HG03064 (cell line): ENCODE results near the gene COL16A1.

Experiments
- ATAC-seq: cut with Tn5 transposase; IDR thresholded peaks from one replicate; pipeline ENCODE4 v1.9.1; 2021; ENCODE audit warnings: low read depth; ENCODE audit not compliant: unreplicated experiment

Gene COL16A1

DNA sequence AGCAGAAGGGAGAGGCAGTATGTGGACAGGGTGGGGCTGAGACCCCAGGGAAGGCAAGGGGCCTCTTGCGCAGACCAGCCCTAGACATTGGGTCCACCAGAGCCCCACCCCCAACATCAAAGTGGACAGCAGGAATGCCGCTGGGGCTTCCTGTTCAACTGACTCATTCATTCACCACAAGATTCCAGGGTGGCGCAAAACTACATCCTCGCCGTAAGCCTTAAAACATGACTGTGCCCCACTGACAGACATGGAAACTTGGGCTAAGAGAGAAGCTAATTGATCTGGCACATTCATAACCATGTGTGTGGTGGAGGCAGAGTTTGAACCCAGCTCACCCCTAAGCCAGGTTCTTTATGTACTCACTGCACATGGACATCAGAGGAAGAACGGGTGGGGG, 14.0 kb downstream of the COL16A1 start:
- no peak for ATAC-seq

DNA sequence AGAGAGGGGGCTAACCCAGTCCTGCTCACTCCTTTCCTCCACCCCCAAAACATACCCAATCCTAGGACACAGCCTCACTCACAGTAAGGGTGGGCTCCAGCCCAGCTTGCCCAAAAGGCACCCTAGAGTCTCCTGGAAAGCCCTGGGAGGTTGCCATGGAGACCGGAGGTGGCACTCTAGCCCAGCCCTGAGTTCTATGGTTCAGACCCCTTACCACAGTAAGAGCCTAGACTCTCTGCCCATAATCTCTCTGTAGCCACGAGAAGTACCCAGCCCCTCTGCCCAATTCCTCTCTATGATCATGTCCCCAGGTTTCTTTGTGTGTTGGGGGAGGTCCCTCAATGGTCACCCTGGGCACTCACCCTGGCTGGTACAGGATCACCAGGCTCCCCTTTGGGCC, 14.4 kb downstream of the COL16A1 start:
- no peak for ATAC-seq

DNA sequence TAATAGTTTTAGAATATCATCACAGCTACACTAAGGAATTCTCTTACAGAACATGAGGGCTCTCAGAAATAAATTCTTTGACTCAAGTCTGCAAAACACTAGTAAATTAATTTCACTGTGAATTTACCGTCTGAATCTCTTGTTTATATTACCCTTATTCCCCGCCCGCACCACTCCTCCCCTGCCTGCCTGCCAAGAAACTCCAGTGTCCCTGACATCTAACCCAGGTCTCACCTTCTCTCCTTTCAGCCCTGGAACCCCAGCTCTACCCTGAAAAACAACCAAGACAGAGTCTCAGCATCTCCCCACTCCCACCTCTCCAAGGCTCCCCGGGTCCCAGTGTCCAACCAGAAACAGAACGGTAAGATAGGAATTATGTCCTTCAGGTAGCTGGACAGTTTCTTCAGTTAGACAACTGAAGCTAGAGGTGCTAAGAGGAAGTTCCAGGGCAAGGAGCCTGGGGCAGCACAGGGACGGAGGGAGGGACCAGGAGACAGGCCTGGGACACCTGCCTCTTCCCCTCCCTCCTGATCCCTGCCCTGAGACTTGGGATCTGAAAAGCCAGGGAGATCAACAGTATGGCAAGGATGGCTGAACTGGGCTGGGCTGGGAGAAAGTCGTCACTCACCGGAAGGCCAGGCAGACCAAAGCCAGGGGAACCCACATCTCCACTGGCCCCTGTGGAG, 15.4 kb downstream of the COL16A1 start:
- ATAC-seq, result no peak

DNA sequence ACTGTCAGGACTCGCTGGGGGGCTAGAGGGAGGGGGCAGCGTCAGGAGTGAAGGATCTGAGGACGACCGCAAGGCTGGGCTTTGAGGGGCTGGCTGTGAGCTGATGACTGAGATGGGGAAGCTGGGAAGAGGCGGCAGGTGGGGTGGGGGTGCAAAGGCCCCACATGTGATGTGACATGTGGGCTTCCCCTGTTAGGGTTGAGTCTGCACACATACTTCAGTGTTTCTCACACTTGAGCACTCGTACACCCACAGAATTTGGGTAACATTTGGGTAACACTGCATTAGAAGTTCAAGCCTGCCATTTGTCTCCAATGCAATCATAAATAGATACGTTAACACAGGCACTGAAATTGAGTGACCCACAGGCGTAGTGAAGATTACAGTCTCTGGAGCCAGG, 16.2 kb downstream of the COL16A1 start:
- ATAC-seq, result no peak

DNA sequence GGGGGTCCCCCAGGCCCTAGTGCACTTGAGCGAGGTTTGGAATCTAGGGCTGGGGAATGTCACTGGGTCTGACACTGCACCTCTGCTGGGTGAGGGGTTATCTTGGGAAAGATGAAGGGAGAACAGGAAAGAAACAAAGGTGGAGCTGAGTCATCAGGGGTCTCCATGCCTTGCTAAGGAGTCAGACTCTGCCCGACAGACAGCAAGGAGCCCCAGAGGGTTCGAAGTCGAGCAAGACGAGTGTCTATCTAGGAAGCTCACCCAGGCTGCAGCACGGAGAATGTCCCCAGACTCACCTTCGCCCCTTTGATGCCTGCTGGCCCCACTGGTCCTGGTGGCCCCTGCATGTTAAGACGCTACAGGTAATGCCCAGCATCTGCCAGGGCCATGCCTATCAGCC, 18.0 kb downstream of the COL16A1 start:
- no peak for ATAC-seq

DNA sequence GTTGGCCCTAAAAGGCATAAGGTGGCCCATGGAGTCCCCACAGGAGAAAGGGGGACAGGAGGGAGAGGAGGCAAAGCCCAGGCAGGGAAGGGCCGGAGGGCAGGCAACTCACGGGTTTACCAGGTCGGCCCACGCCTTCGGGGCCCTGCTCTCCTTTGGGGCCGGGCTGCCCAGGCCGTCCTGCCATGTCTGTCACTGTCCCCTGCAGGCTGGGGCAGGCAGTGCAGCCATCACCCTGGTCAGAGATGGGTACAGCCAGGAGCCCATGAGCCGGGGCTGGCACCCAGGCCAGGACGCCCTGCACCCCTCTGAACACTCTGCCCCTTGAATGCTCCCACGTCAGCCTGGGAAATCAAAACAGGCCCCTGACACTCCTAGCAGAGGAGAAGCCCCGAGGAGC, 19.8 kb downstream of the COL16A1 start:
- ATAC-seq, result no peak

DNA sequence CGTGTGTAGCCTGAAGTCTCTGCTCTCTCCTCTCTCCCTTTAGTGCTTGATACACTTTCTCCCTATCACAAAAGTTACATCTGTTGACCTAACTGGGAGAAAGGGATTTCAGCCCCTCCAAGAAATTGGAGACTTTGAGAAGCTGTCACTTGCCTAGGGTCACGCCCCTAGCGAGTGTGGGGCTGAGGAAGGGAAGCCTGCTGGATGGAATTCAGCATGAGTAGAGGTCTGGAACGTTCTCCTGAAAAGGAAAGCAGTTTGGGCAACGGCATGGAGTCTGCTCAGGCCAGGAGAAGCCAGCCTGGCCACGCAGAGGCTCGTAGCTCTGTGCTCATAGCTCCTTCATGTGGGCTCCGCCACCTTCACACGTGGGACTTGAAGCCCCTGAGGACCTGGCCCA, 22.4 kb downstream of the COL16A1 start:
- no peak for ATAC-seq

DNA sequence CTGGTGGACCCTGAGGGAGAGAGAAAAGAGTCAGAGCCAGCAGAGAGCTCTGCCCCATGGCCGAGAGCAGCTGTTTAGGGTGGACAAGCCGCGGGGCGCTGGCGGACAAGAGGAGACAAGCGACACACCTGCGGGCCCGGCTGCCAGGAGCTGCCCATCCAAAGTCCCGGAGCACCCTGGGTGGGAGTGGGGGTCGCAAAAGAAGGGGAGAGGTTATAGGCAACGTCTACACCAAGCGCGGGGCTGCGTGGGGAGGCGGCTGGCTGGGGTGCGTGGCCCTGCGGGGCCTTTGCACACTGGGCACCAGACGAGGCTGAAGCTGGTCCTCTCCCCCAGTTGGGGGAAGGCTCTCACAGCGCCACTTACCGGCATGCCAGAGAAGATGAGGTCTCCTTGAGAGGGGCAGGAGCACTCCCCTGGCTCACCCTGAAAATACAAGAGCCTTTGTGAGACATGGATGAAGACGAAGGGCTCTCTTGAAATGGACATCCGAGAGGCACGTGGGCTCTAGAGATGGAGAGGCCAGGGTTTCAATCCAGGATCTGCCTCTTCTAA, 24.1 kb downstream of the COL16A1 start:
- ATAC-seq, result no peak

DNA sequence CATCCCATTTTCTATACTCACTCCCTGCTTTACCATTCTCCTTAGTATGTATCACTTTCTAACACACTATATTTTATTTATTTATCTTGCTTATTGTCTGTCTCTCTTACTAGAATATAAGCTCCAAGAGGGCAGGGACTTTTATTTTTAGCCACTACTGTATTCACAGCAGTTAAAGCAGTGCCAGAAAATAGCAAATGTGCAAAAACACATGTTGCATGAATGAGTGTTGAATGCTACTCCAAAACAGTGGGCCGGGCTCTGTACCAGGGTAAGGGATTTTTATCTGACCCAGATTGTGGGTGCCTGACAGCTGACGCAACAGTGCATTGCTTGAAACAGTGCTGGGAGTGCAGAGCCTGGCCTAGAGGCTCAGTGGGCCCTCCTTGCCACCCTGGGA, 24.7 kb downstream of the COL16A1 start:
- no peak for ATAC-seq

DNA sequence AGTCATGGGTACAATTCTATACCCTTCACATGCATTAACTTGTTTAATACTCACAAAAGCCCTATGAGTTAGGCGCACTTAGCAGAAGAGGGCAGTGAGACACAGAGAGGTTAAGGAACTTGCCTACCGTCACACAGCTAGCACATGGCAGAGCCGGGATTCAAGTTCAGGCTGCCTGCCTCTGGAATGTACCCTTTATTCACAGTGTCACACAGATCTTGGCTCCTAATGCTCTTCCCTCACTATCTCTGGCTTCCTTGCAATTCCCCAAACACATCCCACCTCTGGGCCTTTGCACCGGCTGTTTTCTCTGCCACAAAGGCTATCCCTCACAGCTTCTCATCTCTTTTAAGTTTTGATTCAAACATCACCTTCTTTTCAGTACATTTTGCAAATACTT, 25.1 kb downstream of the COL16A1 start:
- no peak for ATAC-seq

DNA sequence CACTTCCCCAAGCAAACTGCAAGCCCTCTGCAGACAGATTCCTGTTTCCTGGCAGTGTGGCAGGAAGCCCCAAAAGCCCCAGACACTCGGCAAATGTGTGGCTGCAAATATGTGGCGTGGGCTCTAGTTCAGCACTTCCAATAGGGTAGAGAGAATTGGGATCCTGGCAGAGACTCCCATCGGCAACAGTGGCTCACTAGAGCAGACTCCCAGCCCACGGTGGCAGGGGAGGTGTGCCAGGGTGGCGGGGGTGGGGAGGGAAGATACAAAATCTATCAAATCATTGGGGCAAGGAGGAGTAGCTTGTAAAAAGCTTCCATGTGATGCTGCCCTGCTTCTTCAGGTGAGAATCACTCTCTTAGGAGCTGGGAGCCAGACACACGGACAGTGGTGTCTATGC, 25.9 kb downstream of the COL16A1 start:
- ATAC-seq, result no peak

DNA sequence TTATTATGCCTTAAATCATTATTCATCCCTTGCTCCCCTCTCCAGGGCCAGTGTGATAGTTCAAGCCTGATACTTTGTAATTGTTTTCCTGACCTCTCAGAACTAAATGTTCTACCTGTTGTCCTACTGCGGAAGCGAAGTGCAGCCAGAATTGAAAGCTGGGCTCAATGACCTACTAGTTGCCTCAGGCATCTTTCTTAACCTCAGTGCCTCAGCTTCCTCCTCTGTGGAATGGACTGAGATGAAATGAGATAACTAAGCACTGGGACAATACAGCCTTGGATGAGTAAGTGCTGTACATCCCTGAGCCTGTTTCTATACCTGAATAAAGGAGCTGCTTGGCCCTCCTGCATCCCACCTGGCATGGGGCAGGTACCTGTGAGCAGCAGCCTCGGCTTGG, 26.4 kb downstream of the COL16A1 start:
- ATAC-seq, result no peak

DNA sequence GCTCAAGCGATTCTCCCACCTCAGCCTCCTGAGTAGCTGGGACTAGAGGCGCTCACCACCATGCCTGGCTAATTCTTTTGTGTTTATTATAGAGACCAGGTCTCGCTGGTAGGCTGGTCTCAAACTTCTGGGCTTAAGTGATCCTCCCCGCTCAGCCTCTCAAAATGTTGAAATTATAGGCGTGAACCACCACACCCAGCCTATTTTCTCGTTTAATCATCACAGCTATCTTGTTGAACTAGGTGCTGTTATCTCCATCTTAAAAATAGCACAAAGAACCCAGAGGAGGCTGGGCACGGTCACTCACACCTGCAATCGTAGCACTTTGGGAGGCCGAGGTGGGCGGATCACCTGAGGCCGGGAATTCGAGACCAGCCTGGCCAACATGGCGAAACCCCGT, 28.1 kb downstream of the COL16A1 start:
- ATAC-seq, result no peak

DNA sequence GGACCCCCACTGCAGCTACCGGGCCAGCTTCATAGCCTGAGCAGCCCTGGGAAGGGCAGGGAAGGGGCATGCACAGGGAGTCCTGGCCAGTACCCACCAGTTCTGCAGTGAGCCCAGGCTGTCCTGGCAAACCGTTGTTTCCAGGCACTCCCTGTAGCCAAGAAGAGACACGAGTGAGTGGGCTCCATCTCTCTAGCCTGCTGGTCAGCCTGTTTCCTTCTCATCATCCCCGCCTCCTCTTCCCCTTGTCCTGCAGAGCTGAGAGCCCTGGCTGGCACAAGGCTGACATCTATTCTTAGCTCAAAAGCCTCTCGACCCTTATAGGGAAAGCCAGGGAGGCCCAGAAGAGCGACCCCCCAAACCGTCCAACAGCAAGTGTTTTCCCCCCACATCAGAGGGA, 28.7 kb downstream of the COL16A1 start:
- no peak for ATAC-seq

DNA sequence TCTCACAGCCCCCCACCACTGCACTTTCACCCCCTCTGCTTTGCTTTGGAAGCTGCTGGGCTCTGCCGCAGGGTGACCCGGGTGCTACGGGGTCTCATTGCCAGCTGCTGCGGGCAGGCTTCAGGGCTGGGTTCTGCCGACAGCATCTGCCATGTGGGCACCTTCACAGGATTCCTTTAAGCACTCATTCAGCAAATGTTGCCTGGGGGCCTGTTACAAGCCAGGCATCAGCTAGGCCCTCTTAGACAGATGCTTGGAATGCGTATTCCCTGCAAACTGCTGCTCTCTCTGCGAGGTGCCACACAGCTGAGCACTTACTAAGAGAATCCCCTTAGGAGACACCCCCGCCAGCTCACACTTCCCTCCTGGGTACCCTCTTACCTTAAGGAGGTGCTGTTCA, 29.2 kb downstream of the COL16A1 start:
- no peak for ATAC-seq

DNA sequence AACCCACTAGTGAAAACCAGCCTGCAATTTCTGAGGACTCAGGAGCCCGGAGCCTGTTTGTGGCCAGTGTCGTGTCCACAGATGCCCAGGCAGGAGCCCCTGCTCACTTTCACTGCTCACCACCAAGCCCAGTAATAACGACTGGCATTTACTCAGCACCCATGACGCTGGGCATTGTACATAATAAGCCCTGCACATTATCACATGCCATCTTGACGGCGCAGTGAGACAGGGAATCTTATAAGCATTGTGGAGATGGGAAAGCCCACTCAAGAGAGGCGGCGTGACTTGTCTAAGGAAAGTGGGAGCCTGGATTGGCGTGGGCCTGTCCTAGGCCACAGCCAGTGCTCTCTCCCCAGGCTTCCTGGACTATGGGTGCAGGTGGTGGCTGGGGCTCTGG, 30.4 kb downstream of the COL16A1 start:
- ATAC-seq, result no peak

DNA sequence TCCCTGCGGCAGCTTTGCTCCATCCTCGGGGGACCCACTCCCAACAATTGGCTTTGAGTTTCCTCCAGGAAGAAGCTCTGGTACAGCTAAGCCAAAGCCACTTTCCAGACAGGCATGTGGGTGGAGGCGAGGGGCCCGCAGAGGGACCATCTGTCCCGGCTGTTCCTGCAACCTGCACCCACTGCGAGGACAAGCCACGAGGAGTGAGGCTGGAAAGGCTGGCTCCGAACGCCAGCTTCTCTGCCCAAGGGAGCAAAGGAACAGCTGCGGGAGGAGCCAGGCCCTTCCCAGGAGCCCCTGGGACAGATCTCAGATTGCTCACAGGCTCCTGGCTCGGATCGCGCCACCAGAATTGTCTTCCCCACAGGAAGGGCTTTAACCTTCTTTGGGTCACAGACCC, 30.8 kb downstream of the COL16A1 start:
- ATAC-seq, result no peak

DNA sequence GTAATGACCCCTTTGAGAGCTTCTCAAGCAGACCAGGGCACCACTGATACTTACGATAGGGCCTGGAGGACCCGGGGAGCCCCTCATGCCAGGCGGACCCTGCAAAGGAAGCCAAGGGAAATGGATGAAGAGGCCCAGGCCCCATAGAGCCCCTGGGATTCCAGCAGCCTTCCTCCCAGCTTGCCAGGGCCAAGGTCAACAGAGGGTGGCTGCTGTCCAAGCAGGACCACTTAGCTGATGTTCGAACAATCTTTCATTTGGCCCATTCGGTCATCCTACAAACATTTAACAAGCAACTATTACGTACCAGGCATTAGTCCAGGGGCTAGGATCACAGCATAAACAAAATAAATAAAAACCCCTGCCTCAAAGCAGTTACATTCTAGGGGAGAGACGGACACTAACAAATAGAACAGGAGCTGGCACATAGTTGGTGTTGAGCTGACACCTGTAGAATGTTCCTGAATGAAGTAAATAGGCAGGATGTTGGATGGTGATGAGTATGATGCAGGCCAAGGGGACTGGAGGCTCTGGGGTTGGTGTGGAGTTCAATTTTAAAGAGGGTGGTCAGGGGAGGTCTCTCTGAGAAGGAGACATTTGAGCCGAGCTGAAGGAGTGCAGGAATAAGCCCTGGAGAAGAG, 32.1 kb downstream of the COL16A1 start:
- no peak for ATAC-seq

DNA sequence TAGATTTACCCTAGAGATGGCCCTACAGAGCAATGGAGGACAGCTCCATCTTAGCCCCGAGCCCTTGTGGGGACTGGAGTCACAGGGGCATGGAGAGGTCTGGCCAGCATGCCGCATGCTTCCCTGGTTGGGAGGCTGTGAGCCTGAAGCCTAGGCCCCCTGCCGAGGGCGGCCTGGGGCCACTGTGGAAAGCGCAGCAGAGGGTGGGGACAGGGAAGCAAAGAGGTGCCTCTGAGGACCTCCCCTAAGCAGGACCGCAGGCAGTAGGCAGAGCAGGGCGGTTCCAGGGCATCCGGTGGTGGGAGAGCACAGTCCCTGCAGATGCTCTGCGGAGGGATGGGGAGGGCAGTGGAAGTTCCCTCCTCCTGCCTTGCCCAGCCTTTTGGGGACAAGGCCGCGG, 32.7 kb downstream of the COL16A1 start:
- ATAC-seq, result no peak

DNA sequence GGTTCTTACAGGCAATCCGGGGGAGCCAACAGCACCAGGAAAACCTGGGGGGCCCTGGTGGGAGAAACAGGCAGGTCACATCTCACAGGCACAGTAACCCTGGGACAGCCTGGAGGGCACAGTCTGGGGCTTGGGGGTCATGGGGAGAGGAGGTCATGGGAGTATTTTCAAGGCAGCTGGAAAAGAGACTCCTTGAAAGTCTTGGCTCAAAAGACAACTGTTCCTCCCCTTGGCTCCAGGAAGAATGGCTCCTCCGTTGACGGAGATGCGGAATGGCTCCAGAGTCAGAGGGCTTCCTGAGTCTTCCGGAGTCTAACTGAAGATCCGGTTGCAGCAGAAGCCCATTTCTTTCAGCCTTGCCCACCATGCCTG, 33.2 kb downstream of the COL16A1 start:
- no peak for ATAC-seq

DNA sequence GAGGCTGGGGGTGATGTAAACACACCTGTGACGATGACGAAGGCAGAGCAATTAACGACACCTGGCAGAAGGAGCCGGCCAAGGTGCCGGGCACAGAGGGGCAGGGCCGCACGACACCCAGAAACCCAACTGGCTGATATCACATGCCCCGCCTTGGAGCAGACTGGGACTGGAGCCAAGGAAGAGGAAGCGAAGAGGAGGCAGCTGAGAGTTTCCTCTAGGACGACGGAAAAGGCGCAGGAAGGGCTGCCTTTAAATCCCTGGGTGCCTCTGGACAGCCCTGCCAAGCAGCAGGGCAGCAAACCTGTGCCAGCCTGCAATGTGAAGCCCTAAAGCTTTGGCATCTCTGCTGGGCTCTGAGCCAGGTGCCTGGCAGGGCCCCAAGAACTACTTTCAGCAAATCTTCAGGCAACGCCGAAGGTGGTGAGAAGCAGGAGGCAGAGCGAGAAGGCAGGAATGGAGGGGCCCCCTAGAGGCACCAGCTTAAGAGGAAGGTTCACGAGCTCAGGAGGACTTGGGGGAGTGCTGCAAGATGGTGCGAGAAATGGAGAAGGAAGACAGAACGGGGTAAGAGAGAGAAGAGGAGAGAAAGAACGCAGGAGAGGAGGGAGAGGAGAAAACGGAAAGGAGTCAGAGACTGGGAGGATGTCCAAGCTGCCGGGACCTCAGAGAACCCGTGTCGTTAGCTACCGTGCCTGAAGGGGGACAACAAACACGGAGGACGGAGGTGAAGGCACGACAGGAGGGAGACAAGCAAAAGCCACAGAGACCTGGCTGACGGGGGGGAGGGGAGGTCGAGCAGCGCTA, 33.8 kb downstream of the COL16A1 start:
- no peak for ATAC-seq

DNA sequence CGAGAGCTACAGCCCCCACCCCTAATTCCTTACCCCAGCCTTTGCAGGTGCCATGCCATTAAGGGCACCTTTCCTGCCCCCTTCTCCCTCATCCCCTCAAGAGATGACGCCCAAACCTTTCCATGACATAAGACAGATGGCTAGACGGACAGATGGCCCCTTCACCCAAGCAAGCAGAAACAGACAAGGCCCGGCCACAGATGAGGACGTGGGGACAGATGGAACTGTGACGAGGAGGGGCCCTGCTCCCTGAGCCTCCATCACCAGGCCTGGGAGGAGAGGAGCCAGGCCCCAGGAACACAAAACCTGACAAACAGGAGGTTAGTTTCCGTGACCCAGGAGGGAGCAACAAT, 34.4 kb downstream of the COL16A1 start:
- ATAC-seq, result no peak
